HCT116 (cell line): Measurements from ENCODE around the gene ZNF785.

ENCODE experiments used
- ATF3 ChIP-seq: IDR thresholded peaks from 2 replicates; pipeline ENCODE4 v1.6.1; 2012
- CTCF ChIP-seq, 3 experiments: fragments of 200-600 bp in 1 of 3; sonication (generic) in 1 of 3; IDR thresholded peaks in 2 of 3; conservative IDR thresholded peaks in 1 of 3; 2 replicates each; pipeline ENCODE4 v1.5.1; 2012 to 2017; ENCODE audit warnings: low read depth in 2 of 3, low read length in 2 of 3, antibody characterized with exemption in 1 of 3, borderline replicate concordance in 1 of 3, control low read depth in 1 of 3, mild to moderate bottlenecking in 1 of 3, mixed read lengths in 1 of 3, mixed run types in 1 of 3, moderate library complexity in 1 of 3; ENCODE audit not compliant: insufficient read depth in 1 of 3
- JUND ChIP-seq: IDR thresholded peaks from 2 replicates; pipeline ENCODE4 v1.6.1; 2012
- POLR2AphosphoS5 ChIP-seq: IDR thresholded peaks from 2 replicates; pipeline ENCODE4 v1.6.1; 2011; ENCODE audit warnings: mild to moderate bottlenecking, low read depth, low read length, moderate library complexity
- RAD21 ChIP-seq: IDR thresholded peaks from 2 replicates; pipeline ENCODE4 v1.6.1; 2012; ENCODE audit warnings: low read depth, mild to moderate bottlenecking
- SRF ChIP-seq: IDR thresholded peaks from 2 replicates; pipeline ENCODE4 v1.6.1; 2012; ENCODE audit warnings: low read depth
- TF ChIP-seq, protein P1 (sequence below): IDR thresholded peaks from 2 replicates; pipeline ENCODE4 v1.6.1; 2011; ENCODE audit warnings: mild to moderate bottlenecking, low read length, moderate library complexity; ENCODE audit not compliant: insufficient replicate concordance; ENCODE audit errors: extremely low read depth

DNA sequence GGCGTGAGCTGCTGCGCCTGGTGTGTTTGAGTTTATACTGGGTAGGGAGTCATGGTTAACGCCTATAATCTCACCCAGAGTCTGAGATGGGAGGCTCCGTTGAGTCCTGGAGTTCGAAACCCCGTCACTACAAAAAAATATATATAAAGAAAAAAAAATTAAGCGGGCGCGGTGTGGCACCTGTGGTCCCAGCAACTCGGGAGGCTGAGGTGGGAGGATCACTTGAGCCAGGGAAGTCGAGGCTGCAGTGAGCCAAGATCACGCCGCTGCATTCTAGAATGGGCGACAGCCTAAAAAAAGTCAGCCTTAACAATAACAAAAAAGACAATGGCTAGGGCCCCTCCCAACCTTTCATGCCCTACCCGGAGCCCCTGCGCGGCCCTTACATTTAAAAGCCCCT is 48.0 kb upstream of the ZNF785 start:
- TF ChIP-seq ATF3, result no peak
- no peak for TF ChIP-seq CTCF (IDR thresholded peaks at IDR 0.05 in 2 of 3, conservative IDR thresholded peaks at IDR 0.05 in 1 of 3; ENCODE audit: borderline replicate concordance in 1 of 3, insufficient read depth in 1 of 3, low read depth in 2 of 3, low read length in 2 of 3)
- no peak for TF ChIP-seq RAD21
- TF ChIP-seq JUND, result no peak
- TF ChIP-seq POLR2AphosphoS5, result no peak
- TF ChIP-seq, protein P1, sequence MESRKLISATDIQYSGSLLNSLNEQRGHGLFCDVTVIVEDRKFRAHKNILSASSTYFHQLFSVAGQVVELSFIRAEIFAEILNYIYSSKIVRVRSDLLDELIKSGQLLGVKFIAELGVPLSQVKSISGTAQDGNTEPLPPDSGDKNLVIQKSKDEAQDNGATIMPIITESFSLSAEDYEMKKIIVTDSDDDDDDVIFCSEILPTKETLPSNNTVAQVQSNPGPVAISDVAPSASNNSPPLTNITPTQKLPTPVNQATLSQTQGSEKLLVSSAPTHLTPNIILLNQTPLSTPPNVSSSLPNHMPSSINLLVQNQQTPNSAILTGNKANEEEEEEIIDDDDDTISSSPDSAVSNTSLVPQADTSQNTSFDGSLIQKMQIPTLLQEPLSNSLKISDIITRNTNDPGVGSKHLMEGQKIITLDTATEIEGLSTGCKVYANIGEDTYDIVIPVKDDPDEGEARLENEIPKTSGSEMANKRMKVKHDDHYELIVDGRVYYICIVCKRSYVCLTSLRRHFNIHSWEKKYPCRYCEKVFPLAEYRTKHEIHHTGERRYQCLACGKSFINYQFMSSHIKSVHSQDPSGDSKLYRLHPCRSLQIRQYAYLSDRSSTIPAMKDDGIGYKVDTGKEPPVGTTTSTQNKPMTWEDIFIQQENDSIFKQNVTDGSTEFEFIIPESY, result no peak
- TF ChIP-seq SRF, result no peak
